Suppressor macrophage treated with lipopolysaccharide for 1 hour (primary cell): ENCODE data around the gene NISCH.

Experiments
- DNase-seq, 3 donors: peaks; one replicate each; pipeline ENCODE4 v3.0.0-alpha.2; 2020 to 2022

Gene NISCH

DNA sequence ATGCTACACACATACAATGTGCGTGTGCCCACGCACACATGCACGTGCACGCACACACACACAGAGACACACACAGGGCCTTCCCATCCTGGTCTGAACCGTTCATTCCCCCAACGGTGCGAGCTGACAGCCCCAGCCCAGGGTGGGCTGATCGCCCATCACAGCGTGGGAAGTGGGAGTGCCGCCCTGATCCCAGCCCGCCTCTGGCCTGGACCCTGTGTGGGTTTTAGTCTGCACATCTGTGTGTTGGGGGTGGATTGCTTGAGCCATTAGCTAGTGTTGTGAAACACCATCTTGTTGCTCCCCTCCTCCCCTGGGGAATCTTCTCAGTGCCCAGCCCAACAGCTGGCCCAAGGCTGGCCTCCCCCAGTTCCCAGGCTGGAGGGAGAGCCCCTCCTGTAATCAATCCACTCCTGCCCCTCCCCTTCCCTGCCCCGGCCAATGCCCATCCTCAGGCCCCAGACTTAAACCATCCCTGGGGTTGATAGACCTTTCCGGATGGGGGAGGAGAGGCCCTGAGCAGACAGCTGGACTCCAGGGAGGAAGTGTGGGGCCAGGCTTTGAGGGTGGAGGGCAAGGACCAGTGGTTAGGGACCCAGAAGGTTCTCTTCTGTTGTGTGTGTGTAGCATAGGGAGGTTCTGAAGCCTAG lies 18.8 kb upstream of the NISCH start:
- DNase-seq: peak; percentile 30 to 48 (median 35)

DNA sequence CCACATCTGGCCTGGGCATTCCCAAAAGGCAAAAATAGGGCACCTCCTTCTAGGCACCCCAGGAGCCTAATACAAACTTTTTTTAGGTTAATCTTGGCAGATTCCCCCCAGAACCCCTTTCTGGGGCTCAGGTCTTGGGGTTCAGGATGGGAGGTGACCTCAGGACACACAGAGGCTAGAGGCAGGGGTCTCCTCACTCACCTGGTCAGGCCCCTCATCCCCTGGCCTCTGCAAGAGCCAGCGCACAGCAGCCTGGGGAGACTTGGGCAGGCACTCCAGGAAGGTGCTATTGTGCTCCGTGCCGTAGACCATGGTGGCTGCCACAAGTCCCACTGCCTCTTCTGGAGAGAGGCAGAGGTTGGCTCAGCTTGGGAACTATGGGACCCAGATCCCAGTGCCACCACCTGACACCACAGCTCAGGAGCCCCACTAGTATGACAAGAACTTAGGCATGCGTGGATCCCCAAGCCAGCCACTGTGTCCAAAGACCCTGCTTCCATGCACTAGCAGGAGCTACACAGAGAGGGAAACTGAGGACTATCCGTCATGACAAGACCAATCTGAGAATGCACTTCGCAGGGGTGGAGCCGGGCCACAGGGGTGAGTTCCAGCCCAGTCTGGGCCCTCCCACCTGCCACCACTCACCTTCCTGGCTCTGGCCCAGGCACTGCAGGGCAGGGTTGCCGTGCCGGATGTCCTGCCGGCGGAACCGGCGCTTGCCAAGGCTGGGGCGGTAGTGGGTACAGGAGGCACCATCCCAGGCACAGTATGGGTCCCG lies 17.9 kb upstream of the NISCH start:
- no peak for DNase-seq

DNA sequence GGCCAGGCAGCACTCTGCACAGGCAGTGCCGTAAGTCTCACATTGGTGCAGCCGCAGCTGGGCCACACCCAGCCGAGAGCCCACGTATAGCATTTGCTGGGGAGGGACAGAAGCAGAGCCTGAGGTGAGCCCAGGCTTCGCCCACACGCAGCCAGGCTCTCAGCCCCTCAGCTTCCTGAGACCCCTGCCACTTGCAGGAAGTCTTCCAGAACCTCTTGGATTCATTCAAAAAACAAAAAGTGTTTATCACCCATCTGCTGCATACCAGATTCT lies 17.4 kb upstream of the NISCH start:
- DNase-seq: no peak

DNA sequence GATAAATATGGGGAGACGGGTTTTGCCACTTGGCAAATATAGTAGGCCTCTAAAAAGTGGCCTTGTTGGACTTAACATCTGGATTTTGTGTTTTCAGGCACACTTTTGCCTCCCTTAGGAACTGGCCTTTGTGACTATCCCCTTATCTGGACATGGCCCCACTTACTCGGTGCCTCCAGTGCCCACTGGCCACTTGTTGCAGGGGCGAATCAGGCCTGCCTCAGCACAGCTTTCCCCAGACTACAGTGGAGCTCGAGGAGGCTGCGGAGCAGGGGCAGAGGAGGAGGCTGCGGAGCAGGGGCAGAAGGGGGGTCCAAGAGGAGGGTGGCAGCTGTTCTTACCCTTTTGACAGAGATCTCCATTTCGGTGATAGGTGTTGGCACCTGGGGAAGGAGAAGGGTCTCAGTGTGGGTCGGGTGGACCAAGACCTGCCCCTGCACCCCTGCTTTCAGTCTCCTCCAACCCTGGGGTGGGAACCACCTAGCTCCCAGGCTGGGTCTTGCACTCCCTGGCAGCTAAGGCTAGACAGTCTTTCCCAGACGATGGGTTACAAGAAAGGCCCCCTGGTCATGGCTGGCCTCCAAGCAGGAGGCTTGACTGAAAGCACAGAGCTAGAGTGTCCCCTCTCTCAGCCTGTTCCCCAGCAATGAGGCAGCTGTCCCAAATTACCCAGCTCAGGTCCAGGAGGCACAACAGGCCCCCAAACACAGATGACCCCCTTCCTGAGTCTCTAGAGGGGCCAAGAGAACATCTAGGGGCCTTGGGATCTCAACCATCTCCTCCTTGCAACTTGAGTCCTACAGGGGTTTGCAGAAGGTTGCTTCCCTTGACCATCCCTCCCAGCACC lies 16.6 kb upstream of the NISCH start:
- DNase-seq: no peak

DNA sequence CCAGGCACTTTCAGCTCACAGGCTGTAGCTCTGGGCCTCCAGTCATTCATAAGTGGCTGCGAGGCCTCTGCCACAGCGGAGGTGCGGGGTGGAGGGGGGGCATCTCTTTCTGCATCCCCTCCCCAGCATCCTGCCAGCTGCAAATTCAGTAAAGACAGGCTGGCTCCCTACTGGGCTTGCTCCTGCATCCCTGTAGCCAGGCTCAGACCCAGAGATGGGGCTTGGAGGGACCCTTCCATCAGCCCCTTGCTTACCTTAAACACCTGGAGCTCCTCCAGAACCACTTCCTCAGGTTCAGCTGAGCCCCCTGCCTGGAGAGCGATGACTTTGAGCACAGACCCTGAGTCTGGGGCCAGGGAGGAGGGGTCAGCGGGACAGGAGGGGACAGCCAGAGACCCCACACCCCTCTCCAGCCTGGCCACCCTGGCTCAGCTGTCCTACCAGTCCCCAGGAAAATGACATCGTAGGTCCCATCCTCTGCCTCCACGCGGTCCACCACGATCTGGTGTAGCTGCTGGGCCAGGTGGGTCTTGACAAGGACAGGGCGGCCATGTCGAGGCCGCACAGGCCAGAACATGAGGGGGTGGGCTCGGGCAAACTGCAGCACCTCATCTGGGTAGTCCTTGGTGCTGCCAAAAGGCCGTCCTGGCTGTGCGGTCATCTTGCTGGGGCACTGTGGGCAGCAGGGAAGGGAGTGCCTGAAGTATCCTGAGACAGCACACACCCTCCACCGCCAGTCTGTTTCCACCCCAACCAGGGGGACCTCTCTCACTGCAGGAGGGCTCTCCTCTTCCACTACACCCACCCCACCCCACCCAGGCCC lies 15.8 kb upstream of the NISCH start:
- no peak for DNase-seq

DNA sequence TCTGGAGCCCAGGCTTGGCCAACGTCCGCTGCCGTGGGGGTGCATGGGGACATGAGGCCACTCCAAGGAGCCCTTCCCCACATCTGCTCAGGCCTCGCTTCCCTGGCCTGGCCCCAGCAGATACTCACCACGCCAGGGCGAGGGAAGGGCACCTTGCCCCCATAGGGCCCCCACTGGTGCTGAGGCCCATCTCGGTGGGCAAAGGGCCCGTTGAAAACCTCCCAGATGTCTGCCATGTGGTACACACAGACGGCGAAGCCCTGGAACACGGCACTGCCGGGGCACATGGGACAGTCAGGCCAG lies 15.2 kb upstream of the NISCH start:
- no peak for DNase-seq

DNA sequence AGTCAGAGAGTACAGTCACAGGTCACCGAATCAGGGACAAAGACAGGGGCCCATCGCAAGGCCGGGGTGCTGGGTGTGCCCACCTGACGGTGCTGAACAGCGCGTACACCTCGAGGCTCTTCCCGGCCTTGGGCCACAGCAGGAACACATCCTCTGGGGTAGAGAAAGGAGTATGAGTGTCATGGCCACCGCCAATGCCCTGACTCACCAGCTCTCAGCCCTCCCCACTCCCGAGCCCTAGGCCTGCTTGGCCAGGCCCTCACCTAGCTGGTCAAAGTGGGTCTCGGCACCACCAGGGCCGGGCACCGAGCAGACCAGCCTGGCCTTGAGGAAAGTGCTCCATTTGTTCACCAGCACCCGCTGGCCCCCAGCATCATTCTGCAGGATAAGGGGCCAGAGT lies 14.7 kb upstream of the NISCH start:
- DNase-seq: no peak

DNA sequence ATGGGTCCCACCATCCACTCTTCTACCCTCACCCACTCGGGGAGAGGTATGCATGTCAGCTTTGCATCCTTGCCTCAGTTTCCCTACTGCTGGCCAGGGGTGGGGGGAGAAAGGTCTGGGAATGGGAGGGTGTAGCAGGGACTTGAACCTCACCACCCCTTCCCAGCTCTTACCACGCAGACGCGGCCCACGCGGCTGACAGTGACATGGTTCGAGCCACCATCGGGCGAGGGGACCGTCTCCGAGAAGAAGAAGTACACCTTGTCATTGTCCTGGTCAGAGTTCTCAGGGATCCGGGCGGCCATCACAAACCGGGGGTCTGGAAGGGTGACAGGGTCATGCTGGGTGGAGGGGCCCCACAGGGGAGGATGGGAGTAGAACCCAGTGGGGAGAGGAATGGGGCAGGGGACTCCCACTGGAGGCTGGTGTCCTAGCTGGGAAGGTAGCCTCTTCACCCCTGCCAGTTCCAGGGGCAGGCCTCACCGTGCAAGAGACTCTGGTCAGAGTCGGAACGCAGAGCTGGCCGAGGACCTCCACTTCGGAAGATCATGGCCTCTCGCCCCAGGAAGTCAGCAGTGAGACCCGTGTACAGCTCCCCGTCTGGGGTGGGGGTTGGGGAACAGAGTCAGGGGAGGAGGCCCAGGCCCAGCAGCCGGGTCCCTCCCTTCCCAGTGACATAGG lies 14.2 kb upstream of the NISCH start:
- DNase-seq: no peak

DNA sequence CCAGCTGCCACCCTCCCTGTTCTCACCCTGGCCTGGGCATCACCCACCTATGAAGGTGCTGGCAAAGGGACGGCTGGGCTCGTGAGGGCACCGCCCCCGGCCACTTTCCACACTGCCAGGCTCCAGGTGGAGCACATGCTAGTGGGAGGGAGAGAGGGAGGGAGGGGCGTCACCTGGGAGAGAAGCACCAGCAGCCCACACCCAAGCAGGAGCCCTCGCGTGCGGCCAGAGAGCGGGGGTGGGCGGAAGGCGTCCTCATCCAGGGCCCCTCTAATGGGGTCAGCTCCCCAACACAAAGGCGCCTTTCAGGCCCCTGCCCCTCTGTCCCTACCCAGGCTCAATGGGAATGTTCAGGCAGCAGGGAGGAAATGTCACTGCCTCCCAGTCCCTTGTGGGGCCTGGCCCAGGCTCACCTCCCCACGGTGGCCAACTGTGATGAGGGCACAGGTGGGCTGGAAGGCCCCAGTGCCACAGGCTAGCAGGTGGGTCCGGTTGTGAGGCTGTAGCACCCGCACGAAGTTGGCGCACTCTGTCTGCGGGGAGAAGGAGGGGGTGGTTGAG lies 13.6 kb upstream of the NISCH start:
- no peak for DNase-seq

DNA sequence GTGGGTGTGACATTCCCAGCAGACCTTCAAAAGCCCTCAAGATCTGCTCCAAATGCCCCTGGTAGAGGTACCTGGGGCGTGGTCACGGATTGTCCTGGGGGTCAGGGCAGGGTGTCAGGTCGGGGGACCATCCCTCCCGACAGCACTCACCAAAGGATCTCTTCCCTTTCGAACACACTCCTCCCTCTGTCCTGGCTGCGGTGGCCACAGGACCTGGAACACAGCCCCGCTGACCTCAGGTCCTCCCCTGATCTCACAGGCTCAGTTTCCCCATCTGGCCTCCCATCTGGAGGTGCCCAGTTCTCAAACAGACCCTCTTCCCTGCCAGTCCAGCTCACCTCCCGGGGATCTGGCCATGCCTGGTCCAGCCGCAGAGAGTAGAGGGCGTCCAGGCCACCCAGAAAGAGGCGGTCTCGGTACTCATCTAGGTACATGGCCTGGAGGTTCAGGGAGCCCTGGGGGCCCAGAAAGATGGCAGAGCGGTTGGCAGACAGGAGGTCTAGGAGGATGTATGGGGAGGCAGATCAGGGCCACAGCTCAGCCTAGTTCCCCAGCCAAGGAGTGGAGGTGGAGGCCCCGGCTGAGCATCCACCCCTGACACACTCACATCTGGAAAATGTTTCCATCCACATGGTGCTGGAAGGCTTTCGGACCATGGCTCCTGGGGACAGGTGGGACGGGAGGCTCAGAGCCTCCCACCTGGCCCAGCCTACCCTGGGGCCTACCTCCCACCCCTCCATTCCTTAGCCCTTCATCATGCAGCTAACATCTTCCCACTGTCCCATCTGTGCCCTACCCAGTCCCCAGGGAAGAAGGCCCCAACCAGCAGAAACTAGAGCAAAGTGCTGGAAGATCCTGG lies 12.8 kb upstream of the NISCH start:
- no peak for DNase-seq

DNA sequence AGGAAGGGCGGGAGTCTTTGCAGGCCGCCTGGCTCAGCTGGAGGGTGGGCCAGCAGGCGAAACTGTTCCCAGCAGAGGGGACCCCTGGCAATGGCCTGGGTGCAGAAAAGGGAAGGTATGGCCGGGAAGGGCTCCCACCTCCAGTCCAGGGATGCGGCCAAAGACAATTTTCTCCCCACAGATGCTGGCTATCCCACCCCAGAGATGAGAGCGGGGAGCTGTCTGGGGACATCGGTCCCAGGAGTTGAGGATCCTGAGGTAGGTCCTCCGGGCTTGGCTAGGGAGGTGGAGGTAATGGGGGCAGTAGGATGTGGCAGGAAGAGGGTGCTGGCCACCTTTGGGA lies 12.2 kb upstream of the NISCH start:
- DNase-seq: no peak

DNA sequence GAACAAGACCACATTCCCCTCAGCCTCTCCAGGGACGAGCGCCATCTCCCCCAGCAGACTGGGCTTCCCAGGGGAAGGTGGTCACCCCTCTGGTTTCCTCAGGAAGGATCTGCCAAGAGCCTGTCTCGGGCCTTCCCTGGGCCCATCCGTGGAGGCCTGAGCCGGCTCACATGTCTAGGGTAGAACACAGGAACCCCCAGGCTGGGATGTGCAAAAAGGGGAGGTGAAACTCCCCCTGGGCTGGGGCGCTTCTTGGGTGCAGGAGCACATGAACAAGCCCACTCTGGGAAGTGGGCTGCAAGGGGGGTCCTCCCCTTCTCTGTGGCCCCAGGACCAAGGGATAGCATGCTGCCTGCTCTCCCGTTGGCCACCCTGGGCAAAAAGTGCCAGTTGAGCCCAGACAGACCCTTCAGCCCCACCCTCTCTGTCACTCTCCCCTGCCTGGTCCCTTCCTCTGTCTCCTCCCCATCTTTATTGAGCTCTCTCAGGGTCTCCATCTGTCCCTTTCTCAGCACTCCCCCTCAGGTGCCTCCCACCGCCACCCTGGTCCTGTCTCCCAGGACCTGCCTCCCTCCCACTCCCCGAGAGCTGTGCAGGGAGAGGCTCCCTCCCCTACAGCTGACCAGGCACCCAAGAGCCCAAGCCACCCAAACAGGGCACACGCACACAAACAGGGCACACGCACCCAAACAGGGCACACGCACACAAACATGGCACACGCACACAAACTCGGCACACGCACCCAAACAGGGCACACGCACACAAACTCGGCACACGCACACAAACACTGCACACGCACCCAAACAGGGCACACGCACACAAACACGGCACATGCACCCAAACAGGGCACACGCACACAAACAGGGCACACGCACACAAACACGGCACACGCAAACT lies 11.4 kb upstream of the NISCH start:
- DNase-seq: no peak

DNA sequence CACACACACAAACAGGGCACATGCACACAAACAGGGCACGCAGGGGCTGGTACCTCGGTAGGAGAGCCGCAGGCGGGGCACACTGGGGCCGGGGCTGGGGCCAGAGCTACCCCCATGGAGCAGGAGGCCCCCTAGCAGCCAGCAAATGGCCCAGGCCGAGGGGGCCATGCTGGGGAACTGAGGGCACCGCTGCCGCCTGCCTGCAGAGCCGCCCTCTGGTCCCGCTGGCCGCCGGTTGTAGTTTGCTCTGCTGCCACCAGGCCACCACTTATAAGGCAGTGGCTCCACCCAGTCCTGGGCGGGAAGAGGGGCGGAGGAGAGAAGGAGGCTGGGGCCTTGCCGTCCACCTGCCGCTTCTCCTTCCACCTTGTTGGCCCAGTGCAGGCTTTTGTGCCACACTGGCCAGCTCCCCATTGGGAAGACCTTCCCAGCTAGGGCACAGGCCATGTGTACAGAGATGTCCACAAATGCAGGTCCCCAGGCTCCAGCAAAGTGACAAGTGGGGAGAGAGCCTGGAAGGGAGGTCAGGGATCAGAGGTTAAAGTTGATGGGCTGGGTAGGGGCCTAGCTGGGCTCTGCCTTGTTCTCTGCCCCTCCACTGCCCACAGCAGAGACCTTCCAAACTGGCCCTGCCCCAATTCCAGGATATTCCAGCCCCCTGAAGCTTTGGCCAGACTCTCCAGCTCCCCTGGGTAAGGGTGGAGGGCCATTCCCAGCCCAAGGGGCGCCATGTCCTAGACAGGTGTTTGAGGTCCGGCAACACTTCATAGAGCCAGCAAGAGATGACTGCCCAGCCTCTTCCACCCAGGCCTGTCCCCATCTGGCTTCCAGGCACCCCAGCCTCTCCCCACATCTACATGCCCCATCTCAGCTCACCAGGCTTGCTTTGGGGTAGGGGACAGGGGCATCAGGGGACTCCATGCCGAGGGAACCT lies 10.3 kb upstream of the NISCH start, which contains the start of gene SEMA3G:
SEMA3G (minus strand) TSS at position 244 of the 934 bp plus-strand sequence; CDS start at position 168, 76 bp downstream.
- peak; percentile 79 to 91 (median 88) for DNase-seq

DNA sequence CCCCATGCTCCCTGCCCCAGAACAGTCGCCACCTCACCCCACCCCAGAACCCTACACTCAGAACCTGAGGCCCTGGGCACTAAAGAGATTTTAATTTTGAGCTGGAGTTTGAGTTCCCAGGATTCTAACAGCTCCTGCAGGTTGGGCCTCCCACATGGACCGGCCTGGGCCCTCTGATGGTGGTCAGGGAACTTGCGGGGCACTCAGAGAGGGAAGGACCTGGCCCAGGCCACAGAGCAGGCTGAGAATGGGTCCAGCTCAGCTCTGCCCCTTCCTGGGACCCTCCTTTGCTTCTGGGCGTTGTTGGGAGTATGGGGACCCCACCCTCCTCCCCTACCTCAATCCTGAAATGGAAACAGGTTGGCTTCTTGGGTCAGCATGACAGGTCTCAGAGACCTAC lies 9.4 kb upstream of the NISCH start:
- DNase-seq: no peak

DNA sequence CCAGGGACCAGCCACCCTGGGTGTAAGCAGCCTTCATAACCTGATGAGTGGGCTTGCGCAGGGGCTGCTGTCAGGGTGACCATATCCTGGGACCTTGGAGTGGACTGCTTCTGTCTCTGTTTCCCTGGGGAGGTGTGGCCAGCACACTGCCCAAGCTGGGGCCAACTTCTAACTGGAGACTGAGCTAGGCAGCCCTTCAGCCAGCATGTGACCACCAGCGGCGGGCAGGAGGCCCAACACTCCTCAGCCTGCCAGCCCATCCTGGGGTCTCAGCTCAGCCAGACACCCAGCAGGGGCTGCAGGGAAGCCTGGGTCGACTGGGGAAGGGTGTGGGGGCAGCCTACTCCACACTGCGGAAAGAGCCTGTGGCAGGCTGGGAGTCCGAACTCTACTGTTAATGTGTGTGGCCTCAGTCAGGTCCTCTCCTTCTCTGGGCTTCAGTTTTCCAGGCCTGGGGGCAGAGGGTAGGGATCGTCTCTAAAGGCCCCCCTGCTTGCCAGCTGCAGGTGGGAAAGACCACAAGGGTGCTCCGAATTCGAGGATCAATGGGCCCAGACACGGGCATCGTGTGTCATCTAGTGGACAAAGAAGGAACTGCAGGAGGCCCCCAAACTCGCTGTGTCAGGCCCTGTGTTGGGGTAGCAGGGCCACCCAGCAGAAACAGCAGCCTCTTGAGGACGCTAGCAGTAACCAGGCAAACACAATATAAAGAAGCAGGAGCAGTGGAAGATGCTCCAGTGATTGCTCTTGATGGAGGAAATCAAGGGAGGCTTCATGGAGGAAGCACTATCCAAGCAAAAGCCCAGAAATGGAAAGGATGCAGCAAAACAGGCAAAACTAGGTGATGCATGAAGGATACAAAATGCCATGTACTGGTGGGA lies 8.5 kb upstream of the NISCH start:
- peak; percentile 75 to 84 (median 81) for DNase-seq

DNA sequence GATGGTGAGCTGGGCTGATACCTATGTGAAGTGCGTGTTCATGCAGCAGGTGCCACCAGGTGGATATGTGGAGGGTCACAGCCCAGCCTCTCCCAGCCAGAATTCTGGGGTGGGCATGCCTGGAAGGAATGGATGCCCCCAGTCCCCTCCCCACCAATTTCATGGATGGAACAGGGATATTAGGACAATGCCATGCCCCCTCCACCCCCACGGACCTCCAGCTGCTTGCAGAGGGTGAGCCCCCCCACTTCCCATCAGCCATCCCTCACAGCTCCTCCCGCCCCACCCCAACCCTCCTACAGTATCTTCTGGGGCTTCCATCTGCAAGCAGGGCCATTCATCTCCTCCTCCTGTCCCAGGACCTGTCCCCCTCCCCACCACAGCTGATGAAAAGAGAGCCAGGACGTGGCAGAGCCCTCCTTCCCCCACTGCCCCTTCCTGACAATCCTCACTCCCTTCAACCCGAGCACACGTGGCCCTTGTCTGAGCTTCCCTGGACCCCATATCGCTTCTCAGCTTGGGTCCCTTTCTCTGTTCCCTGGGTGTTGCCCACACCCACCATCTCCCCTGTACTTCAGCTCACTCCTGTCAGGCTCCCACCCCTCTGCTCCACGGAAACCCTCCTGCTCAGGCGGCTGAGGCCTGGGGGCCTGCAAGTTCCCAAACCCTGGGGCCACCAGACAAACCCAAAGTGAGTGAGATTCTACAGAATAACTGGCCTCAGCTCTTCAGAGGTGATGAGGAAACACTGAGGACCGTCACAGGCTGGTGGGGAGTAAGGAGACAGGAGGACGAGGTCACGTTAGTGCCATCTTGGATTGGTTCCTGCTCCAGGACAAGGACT lies 7.7 kb upstream of the NISCH start:
- DNase-seq: no peak
